NCI-H69 (cell line): ENCODE results near the gene RBM20.

Source experiments
- DNase-seq: peaks from one replicate; lab custom pipeline; 2025; lab: John Stamatoyannopoulos, UW

The RBM20 gene

DNA sequence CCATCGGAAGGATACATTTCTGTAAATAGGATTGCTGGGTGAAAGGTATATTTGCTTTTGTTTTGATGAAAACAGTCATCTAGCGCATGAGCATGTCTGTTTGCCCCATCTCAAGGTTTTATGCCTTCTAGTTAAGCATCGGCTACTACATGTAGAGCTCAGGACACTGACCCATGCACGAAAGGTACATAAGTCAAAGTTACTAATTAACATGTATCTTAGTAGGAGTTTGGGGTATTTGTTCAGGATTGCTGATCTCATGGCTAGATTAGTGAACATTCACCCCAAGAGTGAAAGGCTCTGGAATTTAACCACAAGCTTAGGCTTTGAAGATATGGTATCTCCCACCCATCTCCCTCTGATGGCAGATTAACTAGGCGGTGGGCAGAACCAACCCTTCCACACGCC lies 91.5 kb downstream of the RBM20 start:
- no peak for DNase-seq

GRCh38 chr10:110737886-110738634 lies 93.9 kb downstream of the RBM20 start:
- DNase-seq = no peak

DNA sequence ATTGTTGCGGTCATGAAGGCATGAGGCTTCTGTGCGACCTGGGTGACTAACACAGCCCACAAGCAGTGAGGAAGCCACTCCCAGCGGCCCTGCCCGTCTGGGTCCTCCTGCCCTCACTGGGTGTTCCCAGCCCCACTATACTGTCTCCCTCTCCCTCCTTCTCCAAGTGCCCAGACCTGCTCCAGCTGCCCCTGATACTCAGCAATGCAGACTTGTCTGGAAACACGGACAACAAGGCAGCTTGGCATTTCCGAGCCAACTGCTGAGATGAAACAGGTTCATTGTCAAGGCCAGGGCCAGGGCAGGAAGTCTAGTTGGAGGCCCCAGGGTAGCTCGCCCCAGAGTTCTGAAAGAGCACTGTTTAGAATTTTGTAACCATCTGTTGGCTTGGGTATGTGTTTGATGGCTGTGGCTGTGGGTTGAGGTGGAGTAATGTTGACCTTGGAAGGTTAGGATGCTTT lies 95.7 kb downstream of the RBM20 start:
- no peak for DNase-seq

DNA sequence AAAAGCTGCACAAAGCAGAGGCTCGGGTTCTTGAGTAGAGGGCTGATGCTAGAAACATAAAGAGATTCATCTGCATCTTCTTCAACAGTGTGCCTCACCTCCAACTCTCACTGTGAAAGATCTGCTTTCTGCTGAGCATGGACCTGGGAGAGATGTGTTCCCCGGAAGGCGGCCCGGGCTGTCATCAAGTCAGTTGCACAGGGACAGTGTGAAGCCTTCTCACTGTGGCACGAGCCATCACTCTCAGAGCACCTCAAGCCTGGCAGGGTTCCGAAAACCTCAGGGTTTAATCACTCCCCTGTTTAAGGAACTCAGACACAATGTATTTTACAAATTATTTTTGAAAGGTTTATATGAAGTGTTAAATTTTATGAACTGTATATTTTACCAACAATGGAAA lies 98.7 kb downstream of the RBM20 start:
- DNase-seq = no peak

DNA sequence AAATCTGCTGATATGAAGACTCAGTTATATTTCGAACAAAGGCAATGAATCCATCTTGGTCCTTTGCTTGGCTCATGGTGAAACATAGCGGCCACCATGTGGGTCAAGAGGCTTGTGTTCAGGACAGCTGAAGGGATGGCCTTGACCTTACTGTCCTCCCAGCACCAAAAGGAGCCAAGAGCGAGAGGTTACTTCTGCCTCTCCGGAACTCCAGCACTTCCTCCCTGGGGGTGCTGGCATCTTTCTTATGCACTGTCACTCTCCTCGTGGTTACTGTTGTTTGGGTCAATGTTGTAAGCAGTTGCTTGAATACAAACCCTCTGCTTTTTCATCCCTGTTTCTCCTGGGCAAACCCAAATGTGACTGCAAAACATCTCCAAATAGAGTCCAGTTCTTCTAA lies 100.6 kb downstream of the RBM20 start:
- no peak for DNase-seq

GRCh38 chr10:110746254-110746826 lies 102.2 kb downstream of the RBM20 start:
- DNase-seq = peak; percentile 70

DNA sequence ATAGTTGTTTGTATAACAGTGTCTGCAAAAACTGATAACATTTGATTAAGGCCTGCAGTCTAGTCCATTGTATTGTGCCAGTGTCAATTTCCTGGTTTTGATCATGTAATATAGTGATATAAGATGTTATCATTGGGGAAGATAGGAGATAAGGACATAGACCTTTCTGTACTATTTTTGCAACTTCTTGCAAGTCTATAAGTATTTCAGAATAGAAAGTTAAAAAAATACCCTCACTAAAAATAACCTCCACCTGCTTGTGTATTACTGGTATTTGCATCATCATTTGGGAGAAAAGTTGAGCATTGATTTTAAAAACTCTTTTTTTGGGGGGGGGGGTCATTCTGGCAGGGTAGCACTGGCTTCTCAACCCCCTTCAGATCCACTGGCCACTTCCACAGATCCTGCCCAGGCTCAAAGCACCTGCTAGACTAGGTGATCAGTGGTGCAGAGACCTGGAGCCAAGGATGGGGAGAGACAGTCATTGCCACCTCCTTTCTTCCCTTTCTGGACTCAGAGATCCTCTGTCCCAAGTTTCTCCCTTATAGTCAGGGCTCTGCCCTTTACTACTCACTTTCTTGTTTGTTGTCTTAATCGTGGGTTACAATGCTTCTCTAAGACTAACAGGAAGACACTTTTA lies 103.0 kb downstream of the RBM20 start:
- no peak for DNase-seq

DNA sequence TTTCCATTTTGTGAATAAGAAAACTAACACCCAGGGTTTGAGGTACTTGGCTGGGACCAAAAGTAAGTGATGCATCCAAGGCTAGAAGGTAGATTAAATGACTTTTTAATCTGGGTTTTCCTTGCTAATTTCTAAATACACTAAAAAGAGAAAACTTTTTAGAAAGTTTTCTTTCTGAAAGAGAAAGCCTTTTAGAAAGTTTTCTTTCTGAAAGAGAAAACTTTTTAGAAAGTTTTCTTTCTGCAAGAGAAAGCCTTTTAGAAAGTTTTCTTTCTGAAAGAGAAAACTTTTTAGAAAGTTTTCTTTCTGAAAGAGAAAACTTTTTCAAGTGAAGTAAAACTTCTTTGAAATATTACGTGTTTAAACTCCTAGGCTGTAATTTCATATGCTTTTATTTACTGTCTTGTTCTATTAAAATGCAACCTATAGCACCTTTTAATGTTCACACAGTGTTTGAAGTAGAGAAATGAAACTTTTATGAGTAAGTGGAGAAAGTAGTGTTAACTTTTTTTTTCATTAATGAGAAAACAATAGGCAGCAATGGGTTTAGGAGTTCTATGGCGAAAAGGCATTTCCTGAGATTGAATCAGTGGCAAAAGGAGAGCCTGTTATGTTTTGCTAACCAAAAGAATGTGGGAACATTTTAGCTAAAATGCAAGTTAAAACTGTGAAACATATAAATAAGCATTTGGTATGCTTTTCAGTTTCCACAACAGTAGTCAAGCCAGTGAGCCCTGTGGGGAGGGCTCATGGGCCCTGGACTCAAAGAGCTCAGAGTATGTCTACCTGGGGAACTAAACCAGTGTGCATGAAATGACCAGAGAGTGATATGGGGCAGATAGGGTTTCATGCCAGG lies 103.7 kb downstream of the RBM20 start:
- no peak for DNase-seq

- no peak for DNase-seq
These were observed 104.8 kb downstream of the RBM20 start for GRCh38 chr10:110748970-110749369.

GRCh38 chr10:110750931-110751330 lies 106.8 kb downstream of the RBM20 start:
- no peak for DNase-seq

- DNase-seq = no peak
These were observed 107.7 kb downstream of the RBM20 start for GRCh38 chr10:110751850-110752249.

DNA sequence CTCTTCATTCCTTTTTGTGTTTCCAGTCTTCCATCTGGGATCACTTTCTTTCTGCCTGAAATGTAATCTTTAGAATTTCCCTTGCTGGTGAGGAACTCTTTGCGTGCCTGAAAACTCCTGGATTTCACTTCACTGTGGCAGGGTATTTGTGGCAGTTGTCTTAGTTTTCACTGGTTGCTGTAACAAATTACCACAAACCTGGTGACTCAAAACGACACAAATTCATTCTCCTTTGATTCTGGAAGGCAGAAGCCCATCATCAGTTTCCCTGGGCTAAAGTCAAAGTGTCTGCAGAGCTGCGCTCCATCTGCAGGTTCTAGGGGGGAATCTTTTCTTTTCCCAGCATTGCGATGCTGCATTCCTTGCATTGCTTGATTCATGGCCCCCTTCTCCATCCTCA lies 109.3 kb downstream of the RBM20 start:
- no peak for DNase-seq

GRCh38 chr10:110754375-110755105 lies 110.4 kb downstream of the RBM20 start:
- no peak for DNase-seq

GRCh38 chr10:110755781-110756180 lies 111.6 kb downstream of the RBM20 start:
- DNase-seq = no peak

DNA sequence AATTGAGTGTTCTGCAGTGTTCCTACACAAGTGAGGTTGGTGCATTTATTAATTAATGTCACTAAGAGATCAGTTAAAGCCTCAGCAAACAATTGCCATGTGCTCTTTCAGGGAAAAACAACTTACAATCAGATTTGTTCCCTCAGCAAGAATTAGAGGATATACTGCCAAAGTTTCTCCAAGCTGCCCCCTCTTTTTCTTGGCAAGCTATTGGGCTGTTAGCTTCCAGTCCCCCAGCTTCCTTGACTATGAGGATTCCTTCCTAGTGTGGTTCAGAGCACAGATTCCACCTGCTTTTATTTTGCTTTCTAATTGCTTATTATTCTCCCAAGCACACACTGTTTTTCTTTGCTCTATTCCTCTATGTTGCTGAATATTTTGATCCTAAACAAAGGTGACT lies 112.7 kb downstream of the RBM20 start:
- DNase-seq = no peak

DNA sequence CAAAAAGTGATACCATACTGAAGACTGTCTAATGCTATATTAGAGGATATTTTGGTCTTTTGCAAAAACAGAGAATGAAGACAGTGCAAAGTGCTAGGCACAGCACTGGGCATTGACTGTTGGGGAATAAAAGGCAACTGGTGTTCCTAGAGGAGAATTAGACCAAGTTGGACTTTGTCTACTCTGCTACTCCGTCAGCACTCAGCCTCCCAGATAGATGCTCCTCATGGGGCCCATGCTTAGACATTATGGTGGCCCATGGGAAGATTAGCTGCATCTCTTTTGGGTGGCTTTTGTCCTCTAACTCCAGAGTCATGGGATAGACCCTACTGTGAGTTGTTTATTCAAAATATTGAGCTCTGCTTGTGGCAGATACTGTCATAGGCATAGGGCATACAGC lies 113.5 kb downstream of the RBM20 start:
- DNase-seq = no peak

GRCh38 chr10:110758128-110758765 lies 114.1 kb downstream of the RBM20 start:
- no peak for DNase-seq

DNA sequence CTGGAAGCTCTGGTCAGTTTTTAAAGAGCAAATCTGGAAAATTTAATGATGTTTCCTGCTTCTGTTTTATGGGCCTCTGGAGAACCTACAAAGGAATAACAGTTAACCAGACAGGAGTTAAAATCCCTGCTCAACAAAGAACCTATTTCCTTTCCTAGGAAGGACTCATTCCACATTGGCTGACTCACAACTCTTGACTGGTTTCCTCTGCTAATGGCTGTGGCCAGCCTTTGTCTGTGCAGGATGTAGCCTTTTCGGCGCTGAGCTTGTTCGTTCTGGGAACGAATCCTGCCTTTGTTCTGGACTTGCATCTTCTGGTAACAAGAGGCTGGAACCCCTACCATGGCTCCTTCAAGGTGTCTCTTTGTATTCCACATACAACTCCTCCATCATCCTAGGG lies 114.8 kb downstream of the RBM20 start:
- no peak for DNase-seq

- no peak for DNase-seq
These were observed 115.4 kb downstream of the RBM20 start for GRCh38 chr10:110759523-110759922.

DNA sequence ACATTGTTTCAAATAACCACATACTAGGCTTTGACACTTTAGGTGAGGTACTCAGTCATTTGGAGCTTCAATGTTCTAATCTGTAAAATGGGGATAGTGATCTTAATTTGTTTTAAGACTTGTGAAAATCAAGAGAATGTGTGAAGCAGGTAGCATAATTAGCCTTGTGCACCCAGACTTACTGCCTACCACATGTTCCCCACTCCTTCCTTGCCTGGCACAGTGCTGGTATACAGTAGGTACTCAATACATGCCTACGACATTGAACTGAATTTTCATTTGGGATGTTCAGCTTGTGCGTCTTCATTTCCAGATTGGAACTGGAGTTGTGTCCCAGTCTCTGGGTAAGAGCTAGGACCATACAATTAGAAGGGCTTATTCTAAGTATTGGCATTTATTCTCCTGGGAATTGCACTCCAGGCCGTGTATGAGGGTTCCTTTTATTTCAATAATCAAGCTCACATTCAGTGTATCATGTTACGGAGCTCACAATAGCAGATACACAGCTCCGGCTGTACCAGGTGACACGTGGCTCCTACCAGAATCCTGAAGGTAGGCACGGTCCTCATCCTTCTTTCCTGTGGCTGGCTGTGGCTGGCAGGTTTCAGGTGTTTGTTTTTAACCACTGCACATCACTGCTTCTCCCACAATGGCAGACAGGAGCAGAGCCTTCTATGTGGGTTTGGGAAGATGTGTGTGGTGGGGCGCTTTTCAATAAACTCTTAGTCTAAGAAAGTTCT lies 118.1 kb downstream of the RBM20 start:
- peak; percentile 65 for DNase-seq

- no peak for DNase-seq
These were observed 118.7 kb downstream of the RBM20 start for GRCh38 chr10:110762849-110763211.
